NT2/D1 (cell line): ENCODE results near the gene NDUFA9.

ENCODE experiments used
- SUZ12 ChIP-seq: IDR thresholded peaks from 2 replicates; pipeline ENCODE4 v1.6.1; 2011; ENCODE audit not compliant: insufficient read length, insufficient read depth; ENCODE audit errors: extremely low read depth
- YY1 ChIP-seq: IDR thresholded peaks from 2 replicates; pipeline ENCODE4 v1.6.1; 2011; ENCODE audit not compliant: insufficient read length, insufficient read depth

- no peak for TF ChIP-seq YY1
- no peak for TF ChIP-seq SUZ12
These were observed 30.8 kb downstream of the NDUFA9 start for GRCh38 chr12:4679711-4680110.
